HUES6 (cell line): ENCODE measurements around the gene CGNL1.

Experiments used
- H3K27ac ChIP-seq: 2 replicates; pipeline ENCODE4 v1.7.0; 2013; ENCODE audit warnings: low read depth, mild to moderate bottlenecking, low read length, inconsistent platforms
- H3K27me3 ChIP-seq: 2 replicates; pipeline ENCODE4 v1.6.1; 2013; ENCODE audit warnings: low read length; ENCODE audit not compliant: control insufficient read depth, insufficient read depth
- H3K36me3 ChIP-seq: 2 replicates; pipeline ENCODE4 v1.6.1; 2013; ENCODE audit warnings: low read length; ENCODE audit not compliant: control insufficient read depth, insufficient read depth
- H3K4me1 ChIP-seq: 2 replicates; pipeline ENCODE4 v1.6.1; 2013; ENCODE audit warnings: low read length; ENCODE audit not compliant: control insufficient read depth, insufficient read depth
- H3K4me3 ChIP-seq: 2 replicates; pipeline ENCODE4 v1.5.1; 2013; ENCODE audit warnings: low read depth, low read length
- H3K9ac ChIP-seq: one replicate; pipeline ENCODE4 v1.6.1; 2013; ENCODE audit warnings: mild to moderate bottlenecking, low read length
- H3K9me3 ChIP-seq: 2 replicates; pipeline ENCODE4 v1.6.1; 2013; ENCODE audit warnings: low read depth, low read length; ENCODE audit not compliant: control insufficient read depth, insufficient read depth

Gene CGNL1

DNA sequence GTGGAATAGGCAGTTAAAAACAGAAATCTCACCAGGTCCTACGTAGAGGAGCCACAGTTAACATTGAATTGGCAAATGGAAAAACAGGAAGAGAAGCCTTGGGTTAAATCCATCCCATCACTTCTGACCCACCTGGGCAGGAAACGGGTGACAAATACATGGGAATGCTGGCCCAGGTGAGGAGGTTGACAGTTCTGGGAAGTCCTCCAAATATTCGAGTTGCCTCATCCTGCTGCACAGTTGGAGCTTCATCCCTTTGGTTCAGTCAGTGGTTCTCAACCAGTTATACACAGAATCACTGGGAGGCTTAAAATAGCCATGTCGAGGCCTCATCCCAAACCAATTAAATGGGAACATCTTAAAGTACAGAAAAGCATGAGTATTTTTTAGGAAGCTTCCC, 220.7 kb downstream of the CGNL1 start:
- Histone ChIP-seq H3K4me1 (peaks cover 4% of the 10 kb centered on the region; the same call in 1 of the 2 replicates), H3K27ac (no peak overlapping the region), H3K9ac (no peak overlapping the region), H3K9me3 (no peaks in the 10 kb centered on the region), H3K27me3 (peaks cover 19% of the 10 kb centered on the region), H3K4me3 (no peak overlapping the region), H3K36me3 (no peaks in the 10 kb centered on the region)

DNA sequence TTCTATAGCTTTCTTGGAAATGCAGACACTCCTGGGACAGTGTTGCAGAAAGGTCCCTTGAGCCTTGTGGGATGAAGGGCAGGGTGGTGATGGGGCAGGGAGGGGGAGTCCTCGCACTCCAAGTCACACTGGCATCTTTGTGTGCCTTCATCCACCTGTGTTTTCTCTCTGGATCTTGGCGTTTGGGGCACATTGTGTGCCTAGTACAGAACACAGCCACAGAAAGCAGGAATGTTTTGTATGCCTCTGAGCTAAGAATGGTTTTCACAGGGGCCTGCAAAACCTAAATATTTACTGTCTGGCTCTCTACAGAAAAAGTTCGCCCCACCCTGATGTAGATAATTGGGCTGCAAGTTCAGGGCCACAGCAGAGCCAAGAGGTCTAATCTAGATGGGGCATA, 221.1 kb downstream of the CGNL1 start:
- Histone ChIP-seq H3K9ac (no peak overlapping the region), H3K4me1 (peaks cover 4% of the 10 kb centered on the region; the same call in 1 of the 2 replicates), H3K36me3 (no peaks in the 10 kb centered on the region), H3K27ac (no peak overlapping the region), H3K27me3 (peaks cover 14% of the 10 kb centered on the region), H3K4me3 (no peak overlapping the region), H3K9me3 (no peaks in the 10 kb centered on the region)

DNA sequence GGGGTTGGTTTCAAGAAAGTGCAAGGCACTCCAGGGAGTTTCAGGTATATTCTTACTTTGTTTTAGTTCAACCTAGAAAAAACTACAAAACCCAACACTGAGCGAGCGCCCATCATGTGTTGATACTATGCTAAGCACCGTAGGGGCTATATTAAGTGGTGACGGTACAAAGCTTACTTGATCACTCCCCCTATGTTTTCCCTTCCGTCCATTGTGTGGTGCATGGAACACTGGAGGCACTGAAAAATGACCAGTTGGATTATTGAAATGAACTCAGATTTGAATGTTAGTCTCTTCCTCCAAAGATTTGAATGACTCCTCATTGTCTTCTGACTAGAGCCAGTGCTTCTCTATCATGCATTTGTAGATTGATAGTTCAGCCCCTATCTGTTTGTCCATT, 222.0 kb downstream of the CGNL1 start:
- no peak overlapping the region for H3K27ac ChIP-seq
- H3K9ac ChIP-seq = no peak overlapping the region
- no peaks in the 10 kb centered on the region for H3K9me3 ChIP-seq
- H3K27me3 ChIP-seq = peaks cover 5% of the 10 kb centered on the region; the same call in 1 of the 2 replicates
- H3K4me1 ChIP-seq = peaks cover 4% of the 10 kb centered on the region; the same call in 1 of the 2 replicates
- no peak overlapping the region for H3K4me3 ChIP-seq
- no peaks in the 10 kb centered on the region for H3K36me3 ChIP-seq

DNA sequence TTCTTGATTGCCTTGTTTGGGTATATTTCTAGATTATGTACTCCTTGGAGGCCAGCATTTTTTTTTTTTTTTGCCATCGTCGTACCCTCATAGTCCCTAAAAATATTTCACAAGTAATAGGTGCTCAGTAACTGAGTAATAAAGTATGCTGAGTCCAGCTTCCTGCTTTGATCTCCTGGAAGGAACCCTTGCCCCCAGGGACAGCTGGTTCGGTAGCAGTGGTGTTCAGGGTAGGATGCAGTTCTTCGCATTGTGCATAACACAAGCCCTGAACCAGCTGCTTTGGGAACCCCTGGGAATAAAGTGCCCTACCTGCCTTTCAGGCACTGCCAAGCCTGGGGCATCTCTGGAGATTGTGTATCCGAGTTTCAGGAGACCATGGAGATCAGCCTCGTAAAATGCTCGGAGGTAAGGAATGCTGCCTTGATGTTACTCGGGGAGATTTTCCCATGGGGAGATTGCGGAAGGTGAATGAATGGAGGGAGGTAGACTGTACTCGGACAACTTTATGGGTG, 223.0 kb downstream of the CGNL1 start:
- peaks cover 4% of the 10 kb centered on the region; the same call in 1 of the 2 replicates for H3K4me1 ChIP-seq
- H3K4me3 ChIP-seq = no peak overlapping the region
- no peaks in the 10 kb centered on the region for H3K36me3 ChIP-seq
- H3K27ac ChIP-seq = no peak overlapping the region
- H3K9ac ChIP-seq = no peak overlapping the region
- no peaks in the 10 kb centered on the region for H3K9me3 ChIP-seq
- H3K27me3 ChIP-seq = no peaks in the 10 kb centered on the region

DNA sequence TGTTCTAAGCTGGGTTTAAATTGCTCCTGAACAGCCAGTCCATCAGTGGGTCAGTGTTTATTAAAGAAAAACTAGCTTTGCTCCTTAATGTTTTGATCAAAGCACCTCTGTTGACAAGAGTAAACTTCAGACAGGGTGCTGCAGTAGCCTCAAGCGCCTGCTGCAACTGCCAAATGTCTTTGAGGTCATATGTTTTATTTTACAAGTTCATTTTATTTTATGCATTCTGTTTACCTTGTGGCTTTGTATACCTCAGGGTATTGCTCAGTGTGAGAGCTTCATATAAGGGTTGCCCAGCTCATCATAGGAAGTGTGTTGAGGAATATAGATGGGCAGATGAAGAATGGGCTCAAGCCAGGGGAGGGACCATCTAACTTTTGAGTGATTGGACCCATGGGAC, 223.9 kb downstream of the CGNL1 start:
- H3K4me1 ChIP-seq = peaks cover 4% of the 10 kb centered on the region; the same call in 1 of the 2 replicates
- no peak overlapping the region for H3K9ac ChIP-seq
- H3K27ac ChIP-seq = no peak overlapping the region

More for the DNA sequence above, 223.9 kb downstream of the CGNL1 start:
- Histone ChIP-seq H3K27me3 (no peaks in the 10 kb centered on the region), H3K9me3 (no peaks in the 10 kb centered on the region), H3K4me3 (no peak overlapping the region), H3K36me3 (no peaks in the 10 kb centered on the region)
